H7 (cell line): Measurements from ENCODE around the gene DYSF. TPM values are rescaled to one million over a fixed set of nuclear protein-coding genes. Genes with fewer than 3 reads are reported as not detected.

Source experiments
- DNase-seq: peaks from one replicate; pipeline ENCODE4 v3.0.0; 2012
- H3K27me3 ChIP-seq: 2 replicates; pipeline ENCODE4 v1.6.0; 2011; ENCODE audit warnings: mild to moderate bottlenecking, low read length; ENCODE audit not compliant: control insufficient read depth, insufficient read depth
- H3K36me3 ChIP-seq: replicated peaks from 2 replicates; pipeline ENCODE4 v1.5.1; 2011; ENCODE audit warnings: low read length; ENCODE audit not compliant: control insufficient read depth, insufficient read depth
- H3K4me3 ChIP-seq: 2 replicates; pipeline ENCODE4 v1.5.1; 2011; ENCODE audit warnings: low read depth, mild to moderate bottlenecking, control low read depth, low read length, moderate library complexity; ENCODE audit not compliant: insufficient read depth
- total RNA-seq: library from RNA; depleted of rRNA; stranded (reverse); fragments of >200 nt; shearing (Covaris generic); gene quantifications from 2 replicates; pipeline ENCODE4 v1.2.3, GENCODE V29; 2014

DYSF gene
- total RNA-seq, 1 experiment from 2014 or later, result 7.4 TPM

- no peaks in the 10 kb centered on the region for H3K36me3 ChIP-seq
- no peaks in the 10 kb centered on the region for H3K27me3 ChIP-seq
- DNase-seq, result peak; percentile 47
- no peak overlapping the region for H3K4me3 ChIP-seq
Observed at GRCh38 chr2:71618327-71619113, 165.2 kb downstream of the DYSF start.

DNA sequence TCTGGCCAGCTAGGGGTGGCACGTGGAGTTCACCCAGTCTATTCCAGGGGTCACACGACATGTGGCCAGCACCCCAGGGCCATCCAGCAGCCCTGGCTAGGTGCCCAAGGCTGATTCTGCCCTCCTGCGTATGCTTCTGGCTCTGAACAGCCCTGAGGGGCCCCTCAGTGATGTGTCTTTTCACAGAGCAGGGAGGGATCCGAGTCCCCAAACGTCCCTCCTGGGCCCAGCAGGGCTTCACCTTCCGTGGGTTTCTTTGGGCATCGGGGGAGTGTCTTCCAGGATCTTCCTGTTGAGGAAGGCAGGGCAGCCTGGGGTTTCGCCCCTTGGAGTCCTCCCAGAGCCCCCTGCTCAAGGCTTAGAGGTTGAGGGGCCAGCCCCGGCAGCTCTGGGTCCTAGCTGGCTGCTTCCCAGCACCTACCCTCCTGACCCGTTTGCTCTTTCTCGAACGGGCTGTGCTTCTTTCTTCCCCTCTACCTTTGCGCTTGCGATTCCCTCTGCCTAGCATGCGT, 165.9 kb downstream of the DYSF start:
- peak; percentile 51 for DNase-seq
- Histone ChIP-seq H3K27me3 (no peaks in the 10 kb centered on the region), H3K4me3 (no peak overlapping the region)

DNA sequence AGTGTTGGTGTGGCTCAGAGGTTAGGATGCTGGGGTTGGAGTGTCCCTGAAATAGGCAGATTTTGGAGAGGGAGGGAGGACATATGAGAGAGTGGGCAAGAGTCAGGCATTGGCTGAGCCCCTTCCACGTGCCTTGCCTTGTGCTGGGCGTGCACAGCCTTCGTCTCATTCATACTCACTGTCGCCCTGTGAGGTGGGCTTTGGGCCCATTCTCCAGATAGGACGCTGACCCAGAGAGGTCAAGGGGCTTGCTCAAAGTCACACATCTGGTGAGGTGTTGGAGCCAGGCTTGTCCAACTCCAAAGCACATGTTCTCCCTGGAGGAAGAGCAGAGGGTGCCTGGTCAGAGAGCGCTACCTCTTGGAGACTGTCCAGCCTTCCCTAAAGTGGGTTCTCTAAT, 166.8 kb downstream of the DYSF start:
- DNase-seq, result no peak
- no peaks in the 10 kb centered on the region for H3K36me3 ChIP-seq
- no peaks in the 10 kb centered on the region for H3K27me3 ChIP-seq
- no peak overlapping the region for H3K4me3 ChIP-seq

More for the DNA sequence above, 165.9 kb downstream of the DYSF start:
- no peaks in the 10 kb centered on the region for H3K36me3 ChIP-seq

DNA sequence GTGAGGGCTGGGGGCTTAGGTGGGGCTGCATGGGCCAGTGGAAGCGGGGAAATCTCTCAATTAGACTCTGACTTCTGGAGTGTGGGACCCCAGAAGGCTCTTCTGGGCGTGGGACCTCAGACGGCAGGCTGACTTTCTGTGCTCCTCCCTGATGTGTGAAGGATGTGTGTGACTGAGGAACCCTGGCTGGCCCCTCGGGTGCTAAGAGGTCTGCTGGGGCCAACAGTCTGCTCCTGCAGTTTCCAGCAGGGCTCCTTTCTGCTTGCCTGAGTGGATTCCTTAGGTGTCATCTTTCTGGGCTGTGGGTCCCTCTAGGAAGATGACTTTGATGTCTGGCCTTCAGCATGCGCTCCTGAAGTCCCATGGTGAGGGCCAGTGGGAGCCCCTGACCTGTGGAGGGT, 167.5 kb downstream of the DYSF start:
- H3K36me3 ChIP-seq, result no peaks in the 10 kb centered on the region
- no peak overlapping the region for H3K4me3 ChIP-seq
- no peaks in the 10 kb centered on the region for H3K27me3 ChIP-seq
- DNase-seq, result no peak

- DNase-seq, result no peak
Observed at GRCh38 chr2:71629273-71629672, 175.9 kb downstream of the DYSF start.

GRCh38 chr2:71629771-71630453, 176.6 kb downstream of the DYSF start:
- Histone ChIP-seq H3K36me3 (no peaks in the 10 kb centered on the region), H3K4me3 (no peak overlapping the region), H3K27me3 (no peaks in the 10 kb centered on the region)
- no peak for DNase-seq

More at GRCh38 chr2:71629273-71629672, 175.9 kb downstream of the DYSF start:
- Histone ChIP-seq H3K27me3 (no peaks in the 10 kb centered on the region), H3K4me3 (no peak overlapping the region), H3K36me3 (no peaks in the 10 kb centered on the region)

DNA sequence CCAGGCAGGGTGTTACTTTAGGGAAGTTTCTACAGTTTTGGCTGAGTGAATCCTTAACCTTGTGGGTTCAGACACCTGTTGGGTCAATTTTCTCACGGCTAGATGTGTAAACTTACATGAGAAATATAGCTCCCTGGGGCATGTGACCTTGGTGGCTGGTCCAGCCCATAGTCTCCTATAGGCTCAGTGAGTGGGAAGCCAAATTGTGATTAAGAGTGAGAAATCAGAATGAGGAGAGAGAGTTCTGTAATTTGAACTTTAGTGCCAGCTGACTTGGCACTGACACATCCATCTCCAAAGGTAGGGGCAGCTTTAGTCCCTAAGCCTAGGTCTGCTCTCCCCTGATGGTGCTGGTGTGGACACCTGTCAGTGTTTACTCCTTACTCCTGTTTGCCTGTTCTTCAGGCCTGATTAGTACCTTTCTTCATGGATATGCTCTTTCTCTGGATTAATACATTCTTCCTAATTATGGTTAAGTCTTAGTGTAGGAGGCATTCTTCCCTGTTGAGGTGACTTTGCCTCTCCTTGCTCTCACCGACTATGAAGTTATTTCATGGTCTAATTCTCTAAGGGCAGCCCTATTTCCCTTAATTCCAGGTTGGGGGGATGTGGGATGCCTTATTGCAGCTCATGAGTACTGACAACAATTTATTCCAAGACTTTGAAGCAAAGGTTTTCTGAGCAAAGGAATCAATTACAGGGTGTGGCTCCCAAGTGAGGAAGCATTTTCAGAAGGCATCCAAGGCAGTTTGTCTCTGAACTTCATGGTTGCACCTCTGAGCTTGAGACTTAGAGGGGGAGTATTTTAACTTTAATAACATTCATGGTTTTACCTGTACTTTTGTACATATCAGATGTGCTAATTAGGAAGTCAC, 177.3 kb downstream of the DYSF start:
- Histone ChIP-seq H3K36me3 (no peaks in the 10 kb centered on the region), H3K4me3 (no peak overlapping the region)
- no peak for DNase-seq

GRCh38 chr2:71631411-71631931, 178.1 kb downstream of the DYSF start:
- Histone ChIP-seq H3K36me3 (no peaks in the 10 kb centered on the region), H3K27me3 (no peaks in the 10 kb centered on the region), H3K4me3 (no peak overlapping the region)
- DNase-seq, result peak; percentile 34

More for the DNA sequence above, 177.3 kb downstream of the DYSF start:
- H3K27me3 ChIP-seq, result no peaks in the 10 kb centered on the region

GRCh38 chr2:71633086-71633485, 179.7 kb downstream of the DYSF start:
- Histone ChIP-seq H3K4me3 (no peak overlapping the region), H3K36me3 (no peaks in the 10 kb centered on the region), H3K27me3 (no peaks in the 10 kb centered on the region)
- DNase-seq, result no peak

DNA sequence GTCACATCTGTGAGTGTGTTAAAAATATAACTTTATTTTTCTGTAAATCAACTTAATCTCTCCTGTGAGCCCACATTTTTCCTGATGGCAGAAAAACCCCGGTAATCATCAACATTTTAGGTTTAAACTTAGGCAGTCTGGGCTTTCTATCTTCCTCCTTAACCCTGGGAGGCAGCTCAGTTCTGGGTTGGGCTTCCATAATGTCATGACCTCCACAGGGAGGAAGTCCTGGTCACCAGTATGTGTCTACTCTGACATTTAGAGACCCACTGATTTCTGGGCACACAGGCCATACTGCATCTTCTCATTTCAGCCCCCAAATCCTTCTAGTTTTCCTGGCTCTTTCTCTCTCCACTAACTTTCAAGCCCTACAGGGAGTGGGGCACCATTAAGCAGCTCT, 181.2 kb downstream of the DYSF start:
- DNase-seq, result no peak
- Histone ChIP-seq H3K4me3 (no peak overlapping the region), H3K36me3 (no peaks in the 10 kb centered on the region), H3K27me3 (no peaks in the 10 kb centered on the region)

DNA sequence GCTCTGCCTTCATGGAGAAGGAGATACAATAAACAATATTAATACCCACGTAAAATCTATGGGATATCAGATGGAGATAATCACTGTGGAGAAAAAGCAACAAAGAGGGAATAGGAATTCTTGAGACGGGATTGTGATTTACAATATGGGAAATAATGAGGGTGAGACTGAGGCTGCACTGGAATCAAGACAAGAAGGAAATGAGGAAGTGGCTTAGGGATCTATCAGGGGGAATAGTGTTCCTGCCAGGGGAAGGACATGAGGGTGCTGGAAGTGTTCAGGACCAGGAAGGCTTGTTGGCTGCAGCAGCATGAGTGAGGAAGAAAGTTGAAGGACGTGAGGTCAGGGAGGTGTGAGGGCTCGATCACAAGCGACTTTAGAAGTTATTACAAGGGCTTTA, 182.4 kb downstream of the DYSF start:
- Histone ChIP-seq H3K36me3 (no peaks in the 10 kb centered on the region), H3K27me3 (no peaks in the 10 kb centered on the region), H3K4me3 (no peak overlapping the region)
- no peak for DNase-seq

DNA sequence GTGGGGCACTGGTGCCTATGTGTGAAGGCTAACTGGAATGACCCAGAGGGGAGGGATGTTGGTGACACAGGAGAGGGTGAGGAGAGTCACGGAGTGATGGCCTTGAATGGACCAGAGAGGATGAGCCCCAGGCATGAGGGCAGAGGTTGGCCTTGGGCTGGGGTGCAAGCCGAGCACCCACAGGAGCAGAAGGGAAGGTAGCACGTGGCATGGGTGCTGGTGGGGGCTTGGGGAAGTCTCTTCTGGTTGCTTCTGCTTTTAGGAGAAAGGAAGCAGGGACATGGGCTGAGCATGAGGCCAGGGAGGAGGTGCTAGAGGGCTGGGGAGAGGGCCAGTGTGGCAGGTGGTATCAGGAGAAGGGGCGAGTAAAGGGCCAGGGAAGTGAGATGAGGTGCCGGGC, 183.8 kb downstream of the DYSF start:
- DNase-seq, result no peak
- H3K27me3 ChIP-seq, result no peaks in the 10 kb centered on the region
- no peaks in the 10 kb centered on the region for H3K36me3 ChIP-seq
- no peak overlapping the region for H3K4me3 ChIP-seq

GRCh38 chr2:71637736-71638135, 184.4 kb downstream of the DYSF start:
- Histone ChIP-seq H3K36me3 (no peaks in the 10 kb centered on the region), H3K4me3 (no peak overlapping the region), H3K27me3 (no peaks in the 10 kb centered on the region)
- no peak for DNase-seq

GRCh38 chr2:71639735-71640134, 186.4 kb downstream of the DYSF start:
- no peaks in the 10 kb centered on the region for H3K36me3 ChIP-seq
- DNase-seq, result no peak
- no peak overlapping the region for H3K4me3 ChIP-seq
- H3K27me3 ChIP-seq, result no peaks in the 10 kb centered on the region
